Measurements from ENCODE around the gene CERT1.
A peak's percentile ranks its signal among the peaks of the same experiment; 100 is the strongest.

The CERT1 gene

DNA sequence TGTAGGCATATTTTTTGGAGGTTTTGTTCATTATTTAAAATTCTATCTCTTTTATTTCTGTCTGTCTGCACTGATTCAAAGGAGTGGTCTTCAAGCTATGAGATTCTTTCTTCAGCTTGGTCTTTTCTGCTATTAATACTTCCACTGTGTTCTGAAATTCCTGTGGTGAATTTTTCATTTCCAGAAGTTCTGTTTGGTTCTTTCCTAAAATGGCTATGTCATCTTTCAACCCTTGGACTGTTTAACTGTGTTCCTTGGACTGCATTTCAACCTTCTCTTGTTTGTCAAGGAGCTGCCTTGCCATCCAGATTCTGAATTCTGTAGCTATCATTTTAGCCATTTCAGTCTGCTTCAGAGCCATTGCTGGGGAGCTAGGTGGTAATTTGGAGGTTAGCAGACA is 76.3 kb downstream of the CERT1 start:
- H3K9ac ChIP-seq (ENCODE audit: low read length) = no peak overlapping the region
- H3K27ac ChIP-seq (ENCODE audit: low read length, poor library complexity, severe bottlenecking) = no peak overlapping the region
- H2BK5ac ChIP-seq (ENCODE audit: low read depth, low read length, poor library complexity, severe bottlenecking) = no peak overlapping the region
- no peak overlapping the region for H3K4ac ChIP-seq (ENCODE audit: low read depth in 1 of 2, low read length in 2 of 2)
- H3K27me3 ChIP-seq (ENCODE audit: control insufficient read depth in 1 of 2, insufficient read depth in 1 of 2, low read length in 2 of 2) = no peaks in the 10 kb centered on the region
- no peak overlapping the region for H2BK15ac ChIP-seq (ENCODE audit: low read depth, poor library complexity, severe bottlenecking)
- H3K23ac ChIP-seq (ENCODE audit: low read length in 2 of 2) = no peak overlapping the region
- H2AK5ac ChIP-seq (ENCODE audit: low read length, severe bottlenecking) = no peak overlapping the region
- H2BK12ac ChIP-seq (ENCODE audit: low read length in 2 of 2) = no peak overlapping the region
- no peak overlapping the region for H4K91ac ChIP-seq (ENCODE audit: low read length)
- H3K18ac ChIP-seq (ENCODE audit: low read depth in 1 of 2, low read length in 2 of 2) = no peak overlapping the region
- H4K8ac ChIP-seq (ENCODE audit: low read length) = no peak overlapping the region
- no peak overlapping the region for H3K4me2 ChIP-seq (ENCODE audit: low read length, poor library complexity, severe bottlenecking)
- H3K4me3 ChIP-seq (ENCODE audit: insufficient read depth in 1 of 2, low read depth in 1 of 2, low read length in 2 of 2) = no peak overlapping the region
- no peaks in the 10 kb centered on the region for H3K4me1 ChIP-seq (ENCODE audit: control insufficient read depth, insufficient read depth, low read depth, low read length)
- no peak for DNase-seq
- H2BK120ac ChIP-seq (ENCODE audit: low read depth, low read length) = no peak overlapping the region
- H3K9me3 ChIP-seq (ENCODE audit: control insufficient read depth, low read length) = no peaks in the 10 kb centered on the region
- peaks cover 0 to 6% of the 10 kb centered on the region in 2 experiments for H3K36me3 ChIP-seq (ENCODE audit: control insufficient read depth in 1 of 2, insufficient read depth in 2 of 2, low read depth in 1 of 2, low read length in 2 of 2)
- H3K14ac ChIP-seq (ENCODE audit: low read length in 2 of 2) = no peak overlapping the region
- peaks cover 20% of the 10 kb centered on the region for H3K79me1 ChIP-seq (replicated peaks; ENCODE audit: low read length, poor library complexity, severe bottlenecking)
- H2AFZ ChIP-seq (ENCODE audit: low read depth, low read length) = no peak overlapping the region

DNA sequence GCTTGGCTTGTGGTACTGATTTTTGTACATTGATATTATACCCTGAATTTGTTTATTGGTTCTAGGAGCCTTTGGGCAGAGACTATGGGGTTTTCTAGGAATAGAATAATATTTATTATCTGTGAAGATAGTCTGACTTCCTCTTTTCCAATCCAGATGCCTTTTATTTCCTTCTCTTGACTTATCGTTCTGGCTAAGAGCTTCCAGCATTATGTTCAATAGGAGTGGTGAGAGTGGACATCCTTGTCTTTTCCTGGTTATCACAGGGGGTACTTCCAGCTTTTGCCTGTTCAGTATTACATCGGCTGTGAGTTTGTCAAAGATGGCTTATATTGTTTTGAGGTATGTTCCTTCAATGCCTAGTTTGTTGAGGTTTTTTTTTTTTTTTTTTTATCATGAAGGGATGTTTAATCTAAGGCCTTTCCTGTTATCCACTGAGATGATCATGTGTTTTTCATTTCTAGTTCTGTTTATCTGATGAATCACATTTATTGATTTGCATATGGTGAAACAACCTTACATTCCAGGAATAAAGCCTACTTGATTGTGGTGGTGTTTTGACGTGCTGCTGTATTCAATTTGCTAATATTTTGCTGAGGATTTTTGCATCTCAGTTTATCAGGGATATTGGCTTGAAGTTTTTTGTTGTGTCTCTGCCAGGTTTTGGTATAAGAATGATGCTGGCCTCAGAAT is 77.5 kb downstream of the CERT1 start:
- 95% methylated on average over 3 of the region's 3 CpGs for WGBS
- H3K4me2 ChIP-seq (ENCODE audit: low read length, poor library complexity, severe bottlenecking) = no peak overlapping the region

DNA sequence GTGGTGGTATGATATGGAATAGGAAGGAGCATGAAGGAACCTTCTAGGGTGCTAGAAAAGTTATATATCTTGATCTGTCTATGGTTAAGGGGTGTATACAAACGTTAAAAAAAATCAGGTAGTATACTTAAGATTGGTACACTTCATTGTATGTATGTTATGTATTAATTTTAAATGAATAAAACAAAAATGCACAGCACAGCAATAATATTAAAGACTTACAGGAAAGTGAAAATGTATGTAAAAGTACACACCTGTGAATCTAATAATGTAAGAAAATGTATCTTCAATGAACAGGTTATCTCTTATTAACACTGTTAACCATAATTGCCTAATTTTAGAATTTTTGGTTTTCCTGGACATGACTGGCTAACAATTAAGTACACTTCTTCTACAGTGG is 97.2 kb downstream of the CERT1 start:
- Histone ChIP-seq H3K4me2 (ENCODE audit: low read length, poor library complexity, severe bottlenecking) (no peak overlapping the region), H3K14ac (ENCODE audit: low read length in 2 of 2) (no peak overlapping the region), H3K79me1 (replicated peaks; ENCODE audit: low read length, poor library complexity, severe bottlenecking) (peaks cover 4% of the 10 kb centered on the region), H3K18ac (ENCODE audit: low read depth in 1 of 2, low read length in 2 of 2) (no peak overlapping the region), H3K23ac (ENCODE audit: low read length in 2 of 2) (no peak overlapping the region), H4K91ac (ENCODE audit: low read length) (no peak overlapping the region), H2BK12ac (ENCODE audit: low read length in 2 of 2) (no peak overlapping the region), H3K36me3 (ENCODE audit: control insufficient read depth in 1 of 2, insufficient read depth in 2 of 2, low read depth in 1 of 2, low read length in 2 of 2) (peaks cover 9 to 80% of the 10 kb centered on the region in 2 experiments), H4K8ac (ENCODE audit: low read length) (no peak overlapping the region), H3K4me1 (ENCODE audit: control insufficient read depth, insufficient read depth, low read depth, low read length) (no peaks in the 10 kb centered on the region), H2BK15ac (ENCODE audit: low read depth, poor library complexity, severe bottlenecking) (no peak overlapping the region), H3K9me3 (ENCODE audit: control insufficient read depth, low read length) (no peaks in the 10 kb centered on the region), H2BK5ac (ENCODE audit: low read depth, low read length, poor library complexity, severe bottlenecking) (no peak overlapping the region), H2AK5ac (ENCODE audit: low read length, severe bottlenecking) (no peak overlapping the region), H3K4ac (ENCODE audit: low read depth in 1 of 2, low read length in 2 of 2) (no peak overlapping the region), H3K27ac (ENCODE audit: low read length, poor library complexity, severe bottlenecking) (no peak overlapping the region), H3K9ac (ENCODE audit: low read length) (no peak overlapping the region), H2AFZ (ENCODE audit: low read depth, low read length) (no peak overlapping the region), H3K4me3 (ENCODE audit: insufficient read depth in 1 of 2, low read depth in 1 of 2, low read length in 2 of 2) (no peak overlapping the region), H2BK120ac (ENCODE audit: low read depth, low read length) (no peak overlapping the region), H3K27me3 (ENCODE audit: control insufficient read depth in 1 of 2, insufficient read depth in 1 of 2, low read length in 2 of 2) (no peaks in the 10 kb centered on the region)
- WGBS = no CpG with 5 or more reads among the region's 1 CpG
- no peak for DNase-seq

More for the DNA sequence above, 77.5 kb downstream of the CERT1 start:
- Histone ChIP-seq H3K9ac (ENCODE audit: low read length) (peak overlapping the region; percentile 1), H2AFZ (ENCODE audit: low read depth, low read length) (no peak overlapping the region), H2AK5ac (ENCODE audit: low read length, severe bottlenecking) (no peak overlapping the region), H3K27me3 (ENCODE audit: control insufficient read depth in 1 of 2, insufficient read depth in 1 of 2, low read length in 2 of 2) (no peaks in the 10 kb centered on the region), H3K4me3 (ENCODE audit: insufficient read depth in 1 of 2, low read depth in 1 of 2, low read length in 2 of 2) (no peak overlapping the region), H2BK12ac (ENCODE audit: low read length in 2 of 2) (no peak overlapping the region), H3K14ac (ENCODE audit: low read length in 2 of 2) (no peak overlapping the region), H3K27ac (ENCODE audit: low read length, poor library complexity, severe bottlenecking) (no peak overlapping the region), H4K8ac (ENCODE audit: low read length) (no peak overlapping the region), H3K4me1 (ENCODE audit: control insufficient read depth, insufficient read depth, low read depth, low read length) (no peaks in the 10 kb centered on the region), H3K9me3 (ENCODE audit: control insufficient read depth, low read length) (no peaks in the 10 kb centered on the region), H3K4ac (ENCODE audit: low read depth in 1 of 2, low read length in 2 of 2) (no peak overlapping the region), H3K18ac (ENCODE audit: low read depth in 1 of 2, low read length in 2 of 2) (no peak overlapping the region), H2BK15ac (ENCODE audit: low read depth, poor library complexity, severe bottlenecking) (no peak overlapping the region), H2BK5ac (ENCODE audit: low read depth, low read length, poor library complexity, severe bottlenecking) (no peak overlapping the region), H3K36me3 (ENCODE audit: control insufficient read depth in 1 of 2, insufficient read depth in 2 of 2, low read depth in 1 of 2, low read length in 2 of 2) (peaks cover 0 to 6% of the 10 kb centered on the region in 2 experiments), H4K91ac (ENCODE audit: low read length) (no peak overlapping the region), H3K79me1 (replicated peaks; ENCODE audit: low read length, poor library complexity, severe bottlenecking) (peaks cover 24% of the 10 kb centered on the region), H3K23ac (ENCODE audit: low read length in 2 of 2) (no peak overlapping the region), H2BK120ac (ENCODE audit: low read depth, low read length) (no peak overlapping the region)
- DNase-seq = no peak

DNA sequence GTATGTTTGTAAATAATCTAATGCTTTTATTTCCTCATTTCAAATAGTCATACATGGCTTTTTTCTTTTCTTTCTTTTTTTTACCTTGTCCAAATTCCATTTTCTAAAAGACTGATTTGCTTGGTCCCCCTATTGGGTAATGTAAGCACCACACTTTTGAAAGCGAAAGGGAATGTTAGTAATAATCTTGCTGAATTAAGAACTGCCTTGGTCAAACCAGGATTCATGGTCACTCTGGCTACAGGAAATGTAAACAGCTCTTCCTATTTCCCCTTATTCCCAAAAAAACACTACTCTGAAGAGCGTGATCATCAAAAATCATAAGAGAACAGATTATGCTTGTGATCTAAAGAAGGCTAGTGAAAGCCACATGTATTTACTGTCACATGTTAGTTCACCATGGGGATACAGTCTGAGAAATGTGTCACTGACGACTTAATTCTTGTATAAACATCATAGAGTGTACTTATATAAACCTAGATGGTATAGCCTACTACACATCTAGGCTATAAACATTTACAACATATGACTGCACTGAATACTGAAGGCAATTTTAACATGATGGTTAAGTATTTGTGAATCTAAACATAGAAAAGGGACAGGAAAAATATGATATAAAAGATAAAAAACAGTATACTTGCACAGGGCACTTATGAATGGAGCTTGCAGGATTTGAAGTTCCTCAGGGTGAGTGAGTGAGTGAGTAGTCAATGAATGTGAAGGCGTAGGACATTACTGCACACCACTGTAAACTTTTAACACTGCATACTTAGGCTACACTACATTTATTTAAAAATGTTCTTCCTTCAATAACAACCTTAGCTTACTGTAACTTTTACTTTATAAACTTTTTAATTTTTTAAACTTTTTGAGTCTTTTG is 99.1 kb downstream of the CERT1 start:
- H3K14ac ChIP-seq (ENCODE audit: low read length in 2 of 2) = no peak overlapping the region
- H2AFZ ChIP-seq (ENCODE audit: low read depth, low read length) = no peak overlapping the region
- peak; percentile 67 for DNase-seq
- no peak overlapping the region for H3K27ac ChIP-seq (ENCODE audit: low read length, poor library complexity, severe bottlenecking)
- H4K91ac ChIP-seq (ENCODE audit: low read length) = no peak overlapping the region
- no peak overlapping the region for H3K23ac ChIP-seq (ENCODE audit: low read length in 2 of 2)
- no peak overlapping the region for H2AK5ac ChIP-seq (ENCODE audit: low read length, severe bottlenecking)
- no peaks in the 10 kb centered on the region for H3K27me3 ChIP-seq (ENCODE audit: control insufficient read depth in 1 of 2, insufficient read depth in 1 of 2, low read length in 2 of 2)
- no peak overlapping the region for H3K4me2 ChIP-seq (ENCODE audit: low read length, poor library complexity, severe bottlenecking)
- no peak overlapping the region for H3K18ac ChIP-seq (ENCODE audit: low read depth in 1 of 2, low read length in 2 of 2)
- 100% methylated on average over 1 of the region's 4 CpGs for WGBS
- no peak overlapping the region for H2BK120ac ChIP-seq (ENCODE audit: low read depth, low read length)
- H2BK5ac ChIP-seq (ENCODE audit: low read depth, low read length, poor library complexity, severe bottlenecking) = no peak overlapping the region
- H3K79me1 ChIP-seq (replicated peaks; ENCODE audit: low read length, poor library complexity, severe bottlenecking) = peaks cover 4% of the 10 kb centered on the region
- no peak overlapping the region for H3K4ac ChIP-seq (ENCODE audit: low read depth in 1 of 2, low read length in 2 of 2)
- H3K36me3 ChIP-seq (ENCODE audit: control insufficient read depth in 1 of 2, insufficient read depth in 2 of 2, low read depth in 1 of 2, low read length in 2 of 2) = peaks cover 6 to 65% of the 10 kb centered on the region in 2 experiments
- H3K4me3 ChIP-seq (ENCODE audit: insufficient read depth in 1 of 2, low read depth in 1 of 2, low read length in 2 of 2) = no peak overlapping the region
- no peaks in the 10 kb centered on the region for H3K4me1 ChIP-seq (ENCODE audit: control insufficient read depth, insufficient read depth, low read depth, low read length)
- H3K9ac ChIP-seq (ENCODE audit: low read length) = no peak overlapping the region
- H2BK12ac ChIP-seq (ENCODE audit: low read length in 2 of 2) = no peak overlapping the region
- H3K9me3 ChIP-seq (ENCODE audit: control insufficient read depth, low read length) = no peaks in the 10 kb centered on the region
- no peak overlapping the region for H2BK15ac ChIP-seq (ENCODE audit: low read depth, poor library complexity, severe bottlenecking)
- no peak overlapping the region for H4K8ac ChIP-seq (ENCODE audit: low read length)
